PC-3 (cell line): ENCODE results near the gene ANKMY2.

Source experiments
- EZH2phosphoT487 ChIP-seq: fragments of 300-600 bp; sonication (generic); IDR thresholded peaks from 2 replicates; pipeline ENCODE4 v1.6.1; 2018; ENCODE audit warnings: mild to moderate bottlenecking, antibody characterized with exemption, low read length, borderline replicate concordance
- TF ChIP-seq, protein P1 (sequence below): fragments of 300-600 bp; sonication (generic); conservative IDR thresholded peaks from 2 replicates; pipeline ENCODE4 v1.5.1; 2017; ENCODE audit warnings: antibody characterized with exemption, low read depth, mild to moderate bottlenecking, low read length

- TF ChIP-seq, protein P1, sequence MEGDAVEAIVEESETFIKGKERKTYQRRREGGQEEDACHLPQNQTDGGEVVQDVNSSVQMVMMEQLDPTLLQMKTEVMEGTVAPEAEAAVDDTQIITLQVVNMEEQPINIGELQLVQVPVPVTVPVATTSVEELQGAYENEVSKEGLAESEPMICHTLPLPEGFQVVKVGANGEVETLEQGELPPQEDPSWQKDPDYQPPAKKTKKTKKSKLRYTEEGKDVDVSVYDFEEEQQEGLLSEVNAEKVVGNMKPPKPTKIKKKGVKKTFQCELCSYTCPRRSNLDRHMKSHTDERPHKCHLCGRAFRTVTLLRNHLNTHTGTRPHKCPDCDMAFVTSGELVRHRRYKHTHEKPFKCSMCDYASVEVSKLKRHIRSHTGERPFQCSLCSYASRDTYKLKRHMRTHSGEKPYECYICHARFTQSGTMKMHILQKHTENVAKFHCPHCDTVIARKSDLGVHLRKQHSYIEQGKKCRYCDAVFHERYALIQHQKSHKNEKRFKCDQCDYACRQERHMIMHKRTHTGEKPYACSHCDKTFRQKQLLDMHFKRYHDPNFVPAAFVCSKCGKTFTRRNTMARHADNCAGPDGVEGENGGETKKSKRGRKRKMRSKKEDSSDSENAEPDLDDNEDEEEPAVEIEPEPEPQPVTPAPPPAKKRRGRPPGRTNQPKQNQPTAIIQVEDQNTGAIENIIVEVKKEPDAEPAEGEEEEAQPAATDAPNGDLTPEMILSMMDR: no peak
- TF ChIP-seq EZH2phosphoT487: no peak
Measured at GRCh38 chr7:16668978-16669377, 23.4 kb upstream of the ANKMY2 start.
